Fibroblast of skin of right quadriceps (primary cell): ENCODE data around the gene KRT75.
"Not testable (repeated sequence)": the region's sequence is repeated elsewhere in the genome, so short reads cannot be mapped to it uniquely, and the experiment has no call there.

Source experiments
- DNase-seq: peaks from one replicate; pipeline ENCODE4 v3.0.0-alpha.2; 2013

KRT75 gene

GRCh38 chr12:52415870-52416750, 18.1 kb downstream of the KRT75 start:
- peak; percentile 87 for DNase-seq

GRCh38 chr12:52414936-52415335, 19.2 kb downstream of the KRT75 start:
- DNase-seq = no peak

- no peak for DNase-seq
Observed at GRCh38 chr12:52413782-52414345, 20.3 kb downstream of the KRT75 start.

GRCh38 chr12:52413202-52413601, 21.0 kb downstream of the KRT75 start:
- DNase-seq = no peak

- DNase-seq = no peak
Observed at GRCh38 chr12:52411815-52412214, 22.4 kb downstream of the KRT75 start.

- not testable (repeated sequence) for DNase-seq
Observed at GRCh38 chr12:52410589-52411248, 23.5 kb downstream of the KRT75 start.

GRCh38 chr12:52407918-52408317, 26.3 kb downstream of the KRT75 start:
- no peak for DNase-seq

- DNase-seq = no peak
Observed at GRCh38 chr12:52405922-52406385, 28.2 kb downstream of the KRT75 start, which contains the start of gene KRT82. Gene KRT82 (minus strand): TSS chr12:52406335. CDS start chr12:52406277, 58 bp downstream.

GRCh38 chr12:52404951-52405350, 29.2 kb downstream of the KRT75 start:
- DNase-seq = no peak

GRCh38 chr12:52403561-52403960, 30.6 kb downstream of the KRT75 start:
- DNase-seq = no peak

- no peak for DNase-seq
Observed at GRCh38 chr12:52402873-52403540, 31.2 kb downstream of the KRT75 start.

- DNase-seq = no peak
Observed at GRCh38 chr12:52402377-52402776, 31.8 kb downstream of the KRT75 start.

GRCh38 chr12:52401926-52402325, 32.2 kb downstream of the KRT75 start:
- no peak for DNase-seq

GRCh38 chr12:52401526-52401925, 32.6 kb downstream of the KRT75 start:
- DNase-seq = no peak

- DNase-seq = no peak
Observed at GRCh38 chr12:52400906-52401305, 33.3 kb downstream of the KRT75 start.

GRCh38 chr12:52399756-52400155, 34.4 kb downstream of the KRT75 start:
- no peak for DNase-seq

GRCh38 chr12:52398176-52398575, 36.0 kb downstream of the KRT75 start:
- DNase-seq = no peak

- DNase-seq = no peak
Observed at GRCh38 chr12:52396656-52397055, 37.5 kb downstream of the KRT75 start.

GRCh38 chr12:52395761-52396434, 38.3 kb downstream of the KRT75 start:
- peak; percentile 34 for DNase-seq

- DNase-seq = no peak
Observed at GRCh38 chr12:52394836-52395405, 39.2 kb downstream of the KRT75 start.

- DNase-seq = no peak
Observed at GRCh38 chr12:52392465-52393007, 41.6 kb downstream of the KRT75 start.

- DNase-seq = no peak
Observed at GRCh38 chr12:52391618-52392002, 42.6 kb downstream of the KRT75 start.
